GM21390 (cell line): ENCODE measurements around the gene SCUBE2.

ENCODE experiments used
- ATAC-seq: cut with Tn5 transposase; IDR thresholded peaks from one replicate; pipeline ENCODE4 v1.9.1; 2021; ENCODE audit not compliant: unreplicated experiment

SCUBE2 gene

GRCh38 chr11:9076046-9076445, 15.4 kb downstream of the SCUBE2 start:
- ATAC-seq, result no peak

- ATAC-seq, result no peak
Measured at GRCh38 chr11:9075556-9075955, 15.8 kb downstream of the SCUBE2 start.

- no peak for ATAC-seq
Measured at GRCh38 chr11:9074338-9075029, 16.9 kb downstream of the SCUBE2 start.

- ATAC-seq, result no peak
Measured at GRCh38 chr11:9073466-9074225, 17.8 kb downstream of the SCUBE2 start.

- ATAC-seq, result no peak
Measured at GRCh38 chr11:9072626-9073176, 18.7 kb downstream of the SCUBE2 start.

- no peak for ATAC-seq
Measured at GRCh38 chr11:9071692-9072091, 19.7 kb downstream of the SCUBE2 start.

GRCh38 chr11:9070749-9071491, 20.5 kb downstream of the SCUBE2 start:
- no peak for ATAC-seq

GRCh38 chr11:9069862-9070470, 21.4 kb downstream of the SCUBE2 start:
- ATAC-seq, result no peak

GRCh38 chr11:9069256-9069655, 22.1 kb downstream of the SCUBE2 start:
- no peak for ATAC-seq

- no peak for ATAC-seq
Measured at GRCh38 chr11:9066433-9066925, 24.9 kb downstream of the SCUBE2 start.

- no peak for ATAC-seq
Measured at GRCh38 chr11:9065607-9066432, 25.6 kb downstream of the SCUBE2 start.

GRCh38 chr11:9061807-9062206, 29.6 kb downstream of the SCUBE2 start:
- no peak for ATAC-seq

GRCh38 chr11:9060700-9061111, 30.7 kb downstream of the SCUBE2 start:
- peak; percentile 99 for ATAC-seq

GRCh38 chr11:9059406-9059805, 32.0 kb downstream of the SCUBE2 start:
- no peak for ATAC-seq

GRCh38 chr11:9057888-9058287, 33.5 kb downstream of the SCUBE2 start:
- no peak for ATAC-seq

GRCh38 chr11:9057007-9057406, 34.4 kb downstream of the SCUBE2 start:
- ATAC-seq, result no peak

- no peak for ATAC-seq
Measured at GRCh38 chr11:9056467-9056866, 34.9 kb downstream of the SCUBE2 start.

GRCh38 chr11:9053316-9054035, 37.9 kb downstream of the SCUBE2 start:
- ATAC-seq, result no peak

GRCh38 chr11:9052316-9052715, 39.1 kb downstream of the SCUBE2 start:
- no peak for ATAC-seq
